SH-SY5Y (cell line): ENCODE data around the gene ZNF44.

Experiments used
- GATA2 ChIP-seq: IDR thresholded peaks from 2 replicates; pipeline ENCODE4 v1.6.1; 2011; ENCODE audit warnings: mild to moderate bottlenecking, low read depth, low read length
- GATA3 ChIP-seq: IDR thresholded peaks from 2 replicates; pipeline ENCODE4 v1.6.1; 2011; ENCODE audit warnings: low read depth, mild to moderate bottlenecking, low read length, moderate library complexity

- no peak for TF ChIP-seq GATA2
- no peak for TF ChIP-seq GATA3
Observed at GRCh38 chr19:12330340-12330739, 35.7 kb upstream of the ZNF44 start.
